Measurements from ENCODE around the gene GADL1. TPM values are rescaled to one million over a fixed set of nuclear protein-coding genes. Genes with fewer than 3 reads are reported as not detected.

Gene GADL1
- total RNA-seq, 1 experiment from 2014 or later = 0.02 TPM

GRCh38 chr3:30760737-30761136, 133.7 kb downstream of the GADL1 start:
- DNase-seq (ENCODE audit: low read depth) = no peak

- peak; percentile 71 for DNase-seq (ENCODE audit: low read depth)
Observed at GRCh38 chr3:30760040-30760695, 134.3 kb downstream of the GADL1 start.

GRCh38 chr3:30756218-30756617, 138.2 kb downstream of the GADL1 start:
- no peak for DNase-seq (ENCODE audit: low read depth)

GRCh38 chr3:30754426-30754825, 140.0 kb downstream of the GADL1 start:
- DNase-seq (ENCODE audit: low read depth) = no peak

GRCh38 chr3:30753766-30754165, 140.7 kb downstream of the GADL1 start:
- no peak for DNase-seq (ENCODE audit: low read depth)

GRCh38 chr3:30752970-30753369, 141.5 kb downstream of the GADL1 start:
- DNase-seq (ENCODE audit: low read depth) = peak; percentile 61

GRCh38 chr3:30752491-30752890, 142.0 kb downstream of the GADL1 start:
- no peak for DNase-seq (ENCODE audit: low read depth)

- peak; percentile 33 for DNase-seq (ENCODE audit: low read depth)
Observed at GRCh38 chr3:30751610-30752299, 142.7 kb downstream of the GADL1 start.

GRCh38 chr3:30750967-30751366, 143.5 kb downstream of the GADL1 start:
- DNase-seq (ENCODE audit: low read depth) = no peak

- peak; percentile 52 for DNase-seq (ENCODE audit: low read depth)
Observed at GRCh38 chr3:30749230-30749629, 145.2 kb downstream of the GADL1 start.

GRCh38 chr3:30747771-30748281, 146.6 kb downstream of the GADL1 start:
- peak; percentile 87 for DNase-seq (ENCODE audit: low read depth)

GRCh38 chr3:30743641-30744317, 150.7 kb downstream of the GADL1 start:
- no peak for DNase-seq (ENCODE audit: low read depth)

GRCh38 chr3:30742796-30743619, 151.5 kb downstream of the GADL1 start:
- no peak for DNase-seq (ENCODE audit: low read depth)

GRCh38 chr3:30741889-30742288, 152.6 kb downstream of the GADL1 start:
- no peak for DNase-seq (ENCODE audit: low read depth)

GRCh38 chr3:30738605-30739004, 155.9 kb downstream of the GADL1 start:
- DNase-seq (ENCODE audit: low read depth) = no peak

- DNase-seq (ENCODE audit: low read depth) = no peak
Observed at GRCh38 chr3:30737743-30738499, 156.5 kb downstream of the GADL1 start.

- DNase-seq (ENCODE audit: low read depth) = no peak
Observed at GRCh38 chr3:30733696-30734095, 160.8 kb downstream of the GADL1 start.

- DNase-seq (ENCODE audit: low read depth) = no peak
Observed at GRCh38 chr3:30733209-30733608, 161.3 kb downstream of the GADL1 start.

GRCh38 chr3:30730967-30731366, 163.5 kb downstream of the GADL1 start:
- DNase-seq (ENCODE audit: low read depth) = no peak

- DNase-seq (ENCODE audit: low read depth) = no peak
Observed at GRCh38 chr3:30729936-30730335, 164.5 kb downstream of the GADL1 start.

GRCh38 chr3:30729512-30729911, 164.9 kb downstream of the GADL1 start:
- no peak for DNase-seq (ENCODE audit: low read depth)

All from HT1080 (cell line).